ENCODE measurements around the gene SCUBE3. TPM values are rescaled to one million over a fixed set of nuclear protein-coding genes. Genes with fewer than 3 reads are reported as not detected.
A peak's percentile ranks its signal among the peaks of the same experiment; 100 is the strongest.

Gene SCUBE3
- total RNA-seq, 2 donors from 2014 or later = 0.05 to 0.16 TPM

- ATAC-seq (replicated peaks in 1 of 2) (peak; percentile 80 to 83), DNase-seq (peak; percentile 72 to 78)
- Mint-ChIP-seq H3K27ac (no peak overlapping the region), H3K4me1 (ENCODE audit: low read depth) (no peaks in the 10 kb centered on the region), H3K4me3 (no peak overlapping the region), H3K36me3 (ENCODE audit: insufficient read depth in 2 of 2) (no peaks in the 10 kb centered on the region), H3K27me3 (ENCODE audit: low read depth) (no peaks in the 10 kb centered on the region), H3K9me3 (no peaks in the 10 kb centered on the region)
Measured at GRCh38 chr6:35240838-35241801, 27.4 kb downstream of the SCUBE3 start.

- Mint-ChIP-seq H3K4me3 (no peak overlapping the region), H3K9me3 (no peaks in the 10 kb centered on the region), H3K27ac (no peak overlapping the region), H3K36me3 (ENCODE audit: insufficient read depth in 2 of 2) (no peaks in the 10 kb centered on the region), H3K4me1 (ENCODE audit: low read depth) (peaks cover under 1% of the 10 kb centered on the region), H3K27me3 (ENCODE audit: low read depth) (no peaks in the 10 kb centered on the region)
- no peak for ATAC-seq (replicated peaks in 1 of 2)
- DNase-seq = no peak
Measured at GRCh38 chr6:35242486-35242885, 28.7 kb downstream of the SCUBE3 start.

DNA sequence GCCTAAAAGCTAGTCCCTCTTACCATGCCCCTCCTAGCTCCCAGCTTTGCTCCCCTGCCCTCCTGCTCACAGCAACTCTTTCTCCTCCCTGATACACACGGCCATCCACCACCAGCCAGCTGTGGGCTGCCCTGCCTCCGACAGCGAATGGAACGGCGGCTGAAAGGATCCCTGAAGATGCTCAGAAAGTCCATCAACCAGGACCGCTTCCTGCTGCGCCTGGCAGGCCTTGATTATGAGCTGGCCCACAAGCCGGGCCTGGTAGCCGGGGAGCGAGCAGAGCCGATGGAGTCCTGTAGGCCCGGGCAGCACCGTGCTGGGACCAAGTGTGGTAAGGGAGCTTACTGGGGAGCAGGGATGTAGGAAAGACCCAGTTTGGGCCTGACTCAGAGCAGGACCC is 29.1 kb downstream of the SCUBE3 start:
- ATAC-seq (replicated peaks in 1 of 2) (no peak), DNase-seq (no peak)
- Mint-ChIP-seq H3K9me3 (no peaks in the 10 kb centered on the region), H3K4me3 (no peak overlapping the region), H3K4me1 (ENCODE audit: low read depth) (peaks cover 5% of the 10 kb centered on the region), H3K36me3 (ENCODE audit: insufficient read depth in 2 of 2) (no peaks in the 10 kb centered on the region), H3K27ac (no peak overlapping the region), H3K27me3 (ENCODE audit: low read depth) (no peaks in the 10 kb centered on the region)

GRCh38 chr6:35243386-35243958 is 29.7 kb downstream of the SCUBE3 start:
- ATAC-seq (replicated peaks in 1 of 2) (no peak), DNase-seq (no peak)
- Mint-ChIP-seq H3K4me3 (no peak overlapping the region), H3K36me3 (ENCODE audit: insufficient read depth in 2 of 2) (no peaks in the 10 kb centered on the region), H3K27ac (no peak overlapping the region), H3K27me3 (ENCODE audit: low read depth) (no peaks in the 10 kb centered on the region), H3K4me1 (ENCODE audit: low read depth) (peaks cover 10% of the 10 kb centered on the region), H3K9me3 (no peaks in the 10 kb centered on the region)

GRCh38 chr6:35244551-35244950 is 30.8 kb downstream of the SCUBE3 start:
- Mint-ChIP-seq H3K4me3 (no peak overlapping the region), H3K4me1 (ENCODE audit: low read depth) (peaks cover 18% of the 10 kb centered on the region), H3K36me3 (ENCODE audit: insufficient read depth in 2 of 2) (no peaks in the 10 kb centered on the region), H3K27ac (no peak overlapping the region), H3K27me3 (ENCODE audit: low read depth) (no peaks in the 10 kb centered on the region), H3K9me3 (no peaks in the 10 kb centered on the region)
- ATAC-seq (replicated peaks in 1 of 2) (no peak), DNase-seq (no peak)

- H3K4me3 Mint-ChIP-seq = peak overlapping the region; percentile 49 to 66
- no peaks in the 10 kb centered on the region for H3K27me3 Mint-ChIP-seq (ENCODE audit: low read depth)
- H3K4me1 Mint-ChIP-seq (ENCODE audit: low read depth) = peaks cover 18% of the 10 kb centered on the region
- no peaks in the 10 kb centered on the region for H3K9me3 Mint-ChIP-seq
- no peak for DNase-seq
- H3K36me3 Mint-ChIP-seq (ENCODE audit: insufficient read depth in 2 of 2) = no peaks in the 10 kb centered on the region
- ATAC-seq (replicated peaks in 1 of 2) = peak; percentile 65 to 72
- peak overlapping the region; percentile 28 for H3K27ac Mint-ChIP-seq
Measured at GRCh38 chr6:35247642-35248231, 34.0 kb downstream of the SCUBE3 start.

- Mint-ChIP-seq H3K27ac (peak overlapping the region; percentile 28), H3K36me3 (ENCODE audit: insufficient read depth in 2 of 2) (no peaks in the 10 kb centered on the region), H3K9me3 (no peaks in the 10 kb centered on the region), H3K4me1 (ENCODE audit: low read depth) (peaks cover 18% of the 10 kb centered on the region), H3K27me3 (ENCODE audit: low read depth) (no peaks in the 10 kb centered on the region), H3K4me3 (peak overlapping the region; percentile 49 to 66)
- peak; percentile 45 to 54 for ATAC-seq (replicated peaks in 1 of 2)
- DNase-seq = peak in 1 of 2 donors; percentile 10
Measured at GRCh38 chr6:35248300-35248699, 34.5 kb downstream of the SCUBE3 start.

DNA sequence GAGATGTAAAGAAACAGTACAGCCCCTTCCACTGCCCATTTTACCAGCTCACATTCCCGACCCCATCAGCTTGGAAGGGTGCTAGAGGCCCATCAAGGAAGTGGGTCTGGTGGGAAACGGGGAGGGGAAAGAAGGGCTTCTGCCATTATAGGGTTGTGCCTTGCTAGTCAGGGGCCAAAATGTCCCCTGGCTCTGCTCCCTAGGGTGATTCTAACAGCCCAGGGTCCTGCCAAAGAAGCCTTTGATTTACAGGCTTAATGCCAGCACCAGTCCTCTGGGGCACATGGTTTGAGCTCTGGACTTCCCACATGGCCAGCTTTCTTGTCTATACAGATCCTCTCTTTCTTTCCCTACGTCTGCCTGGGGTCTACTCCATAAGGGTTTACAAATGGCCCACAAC is 35.2 kb downstream of the SCUBE3 start:
- Mint-ChIP-seq H3K27ac (peak overlapping the region; percentile 23), H3K4me1 (ENCODE audit: low read depth) (peaks cover 18% of the 10 kb centered on the region), H3K4me3 (peak overlapping the region in 1 of 2 donors; percentile 6), H3K36me3 (ENCODE audit: insufficient read depth in 2 of 2) (no peaks in the 10 kb centered on the region), H3K9me3 (no peaks in the 10 kb centered on the region), H3K27me3 (ENCODE audit: low read depth) (no peaks in the 10 kb centered on the region)
- DNase-seq (no peak), ATAC-seq (replicated peaks in 1 of 2) (no peak)

DNA sequence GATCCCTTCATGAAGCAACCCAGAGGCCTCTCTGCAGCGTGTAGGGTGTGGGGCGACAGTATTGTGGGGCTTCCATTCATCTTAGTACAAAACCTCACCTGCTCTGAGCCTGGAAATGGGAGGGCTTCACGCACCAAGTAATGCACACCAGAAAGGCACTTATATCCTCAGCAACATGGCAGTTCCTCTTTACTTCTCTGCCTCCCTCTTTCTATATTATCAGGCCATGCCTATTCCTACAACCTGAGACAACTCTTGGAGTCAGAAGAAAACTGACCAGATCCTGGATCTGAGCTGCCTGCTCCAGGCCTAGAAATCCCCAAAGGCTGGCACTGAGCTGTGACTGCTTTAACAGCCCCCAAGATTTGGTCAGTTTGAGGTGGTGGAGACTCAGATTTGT is 38.2 kb downstream of the SCUBE3 start:
- DNase-seq = no peak
- Mint-ChIP-seq H3K9me3 (no peaks in the 10 kb centered on the region), H3K36me3 (ENCODE audit: insufficient read depth in 2 of 2) (no peaks in the 10 kb centered on the region), H3K4me1 (ENCODE audit: low read depth) (peaks cover 18% of the 10 kb centered on the region), H3K27ac (no peak overlapping the region), H3K27me3 (ENCODE audit: low read depth) (no peaks in the 10 kb centered on the region), H3K4me3 (no peak overlapping the region)
- ATAC-seq (replicated peaks in 1 of 2) = no peak

GRCh38 chr6:35253249-35253648 is 39.5 kb downstream of the SCUBE3 start:
- Mint-ChIP-seq H3K36me3 (ENCODE audit: insufficient read depth in 2 of 2) (no peaks in the 10 kb centered on the region), H3K4me3 (no peak overlapping the region), H3K27ac (no peak overlapping the region)

GRCh38 chr6:35258336-35258735 is 44.6 kb downstream of the SCUBE3 start:
- ATAC-seq (replicated peaks in 1 of 2) = no peak
- Mint-ChIP-seq H3K27me3 (ENCODE audit: low read depth) (no peaks in the 10 kb centered on the region), H3K4me3 (peak overlapping the region; percentile 97 to 99), H3K36me3 (ENCODE audit: insufficient read depth in 2 of 2) (no peaks in the 10 kb centered on the region), H3K4me1 (ENCODE audit: low read depth) (peaks cover 42% of the 10 kb centered on the region), H3K27ac (peak overlapping the region; percentile 92), H3K9me3 (no peaks in the 10 kb centered on the region)
- no peak for DNase-seq

More at GRCh38 chr6:35253249-35253648, 39.5 kb downstream of the SCUBE3 start:
- DNase-seq = no peak
- Mint-ChIP-seq H3K4me1 (ENCODE audit: low read depth) (peaks cover 12% of the 10 kb centered on the region), H3K9me3 (no peaks in the 10 kb centered on the region), H3K27me3 (ENCODE audit: low read depth) (no peaks in the 10 kb centered on the region)
- ATAC-seq (replicated peaks in 1 of 2) = no peak

- Mint-ChIP-seq H3K36me3 (ENCODE audit: insufficient read depth in 2 of 2) (no peaks in the 10 kb centered on the region), H3K4me3 (peak overlapping the region; percentile 97 to 99), H3K27me3 (ENCODE audit: low read depth) (no peaks in the 10 kb centered on the region), H3K27ac (peak overlapping the region; percentile 92), H3K4me1 (ENCODE audit: low read depth) (peaks cover 47% of the 10 kb centered on the region), H3K9me3 (no peaks in the 10 kb centered on the region)
- DNase-seq = peak in 1 of 2 donors; percentile 57
- peak; percentile 12 to 26 for ATAC-seq (replicated peaks in 1 of 2)
Measured at GRCh38 chr6:35258858-35259193, 45.1 kb downstream of the SCUBE3 start.

- Mint-ChIP-seq H3K27ac (peak within 1 kb of the TSS; percentile 92), H3K4me3 (peak within 1 kb of the TSS; percentile 97 to 99), H3K27me3 (ENCODE audit: low read depth) (no peaks in the 10 kb centered on the region), H3K4me1 (ENCODE audit: low read depth) (peaks cover 52% of the 10 kb centered on the region), H3K9me3 (no peaks in the 10 kb centered on the region), H3K36me3 (ENCODE audit: insufficient read depth in 2 of 2) (no peaks in the 10 kb centered on the region)
- ATAC-seq (replicated peaks in 1 of 2) (peak; percentile 90 to 91), DNase-seq (peak; percentile 92 to 95)
Measured at GRCh38 chr6:35259194-35259947, 45.6 kb downstream of the SCUBE3 start, which contains the start of gene ZNF76. TSS of gene ZNF76 (plus strand) at chr6:35259735. CDS start at chr6:35281152, 21,417 bp downstream.

Measured in activated T-cell treated with anti-CD3 and anti-CD28 coated beads, Interleukin-2, amount 50 U/mL, for 72 hours (primary cell).